Measurements from ENCODE around the gene FBXL16.

DNA sequence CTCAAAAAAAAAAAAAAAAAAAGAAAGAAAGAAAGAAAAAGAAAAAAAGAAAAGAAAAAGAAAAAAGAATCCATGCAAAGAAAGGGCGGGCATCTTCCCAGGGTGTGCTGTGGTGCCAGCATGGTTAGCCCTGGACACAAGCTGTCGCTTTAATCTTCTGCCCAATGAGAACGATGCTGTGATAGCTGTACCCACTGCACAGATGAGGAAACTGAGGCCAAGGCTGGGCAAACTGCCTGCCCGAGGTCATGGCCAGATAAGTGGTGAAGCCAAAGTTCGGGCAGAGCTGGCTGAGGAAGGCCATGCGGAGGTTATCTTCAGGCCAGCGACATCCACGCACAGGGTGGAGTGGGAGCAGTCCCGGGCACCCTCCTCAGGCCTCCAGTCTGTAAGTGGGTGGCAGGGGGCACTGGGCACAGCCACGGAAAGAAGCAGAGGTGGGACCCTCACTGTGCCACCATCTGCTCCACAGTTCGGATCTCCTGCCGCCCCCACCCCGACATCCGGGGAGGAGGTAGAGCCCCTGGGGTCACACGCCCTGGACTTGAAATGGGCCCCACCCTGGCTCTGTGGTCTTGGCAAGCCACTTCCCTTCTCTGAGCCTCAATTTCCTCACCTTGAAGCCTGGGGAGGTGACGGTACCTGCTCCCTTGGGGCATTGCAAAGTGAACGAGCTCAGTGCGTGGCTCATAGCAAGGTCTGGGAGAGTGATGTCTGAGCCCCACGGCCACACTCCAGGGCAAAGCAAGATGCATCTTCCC lies 6.5 kb downstream of the FBXL16 start:
- no peak for TF ChIP-seq POLR2AphosphoS5 (IDR thresholded peaks at IDR 0.05)
- no peak for TF ChIP-seq POLR2A (IDR thresholded peaks at IDR 0.05)
- TF ChIP-seq, protein P1, sequence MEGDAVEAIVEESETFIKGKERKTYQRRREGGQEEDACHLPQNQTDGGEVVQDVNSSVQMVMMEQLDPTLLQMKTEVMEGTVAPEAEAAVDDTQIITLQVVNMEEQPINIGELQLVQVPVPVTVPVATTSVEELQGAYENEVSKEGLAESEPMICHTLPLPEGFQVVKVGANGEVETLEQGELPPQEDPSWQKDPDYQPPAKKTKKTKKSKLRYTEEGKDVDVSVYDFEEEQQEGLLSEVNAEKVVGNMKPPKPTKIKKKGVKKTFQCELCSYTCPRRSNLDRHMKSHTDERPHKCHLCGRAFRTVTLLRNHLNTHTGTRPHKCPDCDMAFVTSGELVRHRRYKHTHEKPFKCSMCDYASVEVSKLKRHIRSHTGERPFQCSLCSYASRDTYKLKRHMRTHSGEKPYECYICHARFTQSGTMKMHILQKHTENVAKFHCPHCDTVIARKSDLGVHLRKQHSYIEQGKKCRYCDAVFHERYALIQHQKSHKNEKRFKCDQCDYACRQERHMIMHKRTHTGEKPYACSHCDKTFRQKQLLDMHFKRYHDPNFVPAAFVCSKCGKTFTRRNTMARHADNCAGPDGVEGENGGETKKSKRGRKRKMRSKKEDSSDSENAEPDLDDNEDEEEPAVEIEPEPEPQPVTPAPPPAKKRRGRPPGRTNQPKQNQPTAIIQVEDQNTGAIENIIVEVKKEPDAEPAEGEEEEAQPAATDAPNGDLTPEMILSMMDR (IDR thresholded peaks at IDR 0.05): no peak

Data from suprapubic skin (tissue), 4 donors.